GM19193 (cell line): Measurements from ENCODE around the gene NR2C2.

ENCODE experiments used
- POLR2A ChIP-seq: IDR thresholded peaks from 4 replicates; pipeline ENCODE4 v1.6.1; 2011; ENCODE audit not compliant: insufficient read depth, insufficient read length; ENCODE audit errors: extremely low read depth

NR2C2 gene

DNA sequence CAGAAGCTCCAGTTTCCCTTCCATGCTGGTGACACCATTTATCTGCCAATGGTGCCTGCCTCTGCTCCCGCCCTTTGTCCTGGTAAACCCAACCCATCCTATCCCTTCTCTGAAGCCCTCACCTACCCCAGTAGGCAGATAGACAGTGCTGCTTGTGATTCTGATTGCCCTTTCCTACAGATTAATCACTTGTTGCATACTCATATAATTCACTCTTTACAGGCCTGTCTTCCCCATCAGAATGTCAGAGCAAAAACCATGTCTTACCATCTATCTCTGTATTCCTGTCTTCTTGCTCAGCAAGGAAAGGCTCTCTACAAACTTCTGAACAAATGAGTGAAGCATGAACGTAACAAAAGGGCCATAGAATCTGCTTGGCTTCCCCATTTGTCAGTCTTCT, 69.8 kb downstream of the NR2C2 start:
- no peak for TF ChIP-seq POLR2A

DNA sequence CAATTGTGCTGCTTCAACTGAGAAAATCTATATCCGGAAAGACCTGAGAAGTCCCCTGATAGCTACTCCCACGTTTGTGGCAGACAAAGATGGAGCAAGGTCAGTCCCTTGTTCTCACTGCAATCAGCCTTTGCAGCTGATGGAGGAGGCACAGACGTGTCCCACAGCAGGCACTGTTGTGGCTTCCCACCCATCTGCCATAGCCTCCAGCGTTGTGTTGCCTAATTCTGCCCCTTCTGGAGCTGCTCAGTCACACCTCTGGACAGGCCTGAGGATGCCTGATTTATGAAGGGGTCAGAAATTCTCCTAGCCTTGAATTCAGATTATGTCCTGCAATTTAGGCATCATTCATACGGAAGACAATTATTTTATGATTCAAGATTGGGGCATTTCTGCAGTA, 75.9 kb downstream of the NR2C2 start:
- TF ChIP-seq POLR2A: no peak

GRCh38 chr3:15023719-15024118, 76.3 kb downstream of the NR2C2 start:
- TF ChIP-seq POLR2A: no peak

DNA sequence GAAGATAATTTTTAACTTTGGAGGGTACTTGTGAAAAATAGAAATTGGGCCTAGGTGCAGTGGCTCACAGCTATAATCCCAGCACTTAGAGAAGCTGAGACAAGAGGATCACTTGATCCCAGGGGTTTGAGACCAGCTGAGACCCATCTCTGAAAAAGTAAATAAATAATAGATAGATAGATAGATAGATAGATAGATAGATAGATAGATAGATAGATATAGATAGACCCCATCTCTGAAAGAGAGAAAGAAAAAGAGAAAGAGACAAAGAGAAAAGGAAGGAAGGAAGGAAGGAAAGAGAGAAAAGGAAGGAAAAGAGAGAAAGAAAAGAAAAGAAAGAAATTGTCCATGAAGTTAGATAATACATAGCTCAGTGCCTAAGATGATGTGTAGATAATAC, 82.2 kb downstream of the NR2C2 start:
- no peak for TF ChIP-seq POLR2A

GRCh38 chr3:15032650-15033049, 85.3 kb downstream of the NR2C2 start:
- no peak for TF ChIP-seq POLR2A

- TF ChIP-seq POLR2A: no peak
Observed at GRCh38 chr3:15033103-15033502, 85.7 kb downstream of the NR2C2 start.

DNA sequence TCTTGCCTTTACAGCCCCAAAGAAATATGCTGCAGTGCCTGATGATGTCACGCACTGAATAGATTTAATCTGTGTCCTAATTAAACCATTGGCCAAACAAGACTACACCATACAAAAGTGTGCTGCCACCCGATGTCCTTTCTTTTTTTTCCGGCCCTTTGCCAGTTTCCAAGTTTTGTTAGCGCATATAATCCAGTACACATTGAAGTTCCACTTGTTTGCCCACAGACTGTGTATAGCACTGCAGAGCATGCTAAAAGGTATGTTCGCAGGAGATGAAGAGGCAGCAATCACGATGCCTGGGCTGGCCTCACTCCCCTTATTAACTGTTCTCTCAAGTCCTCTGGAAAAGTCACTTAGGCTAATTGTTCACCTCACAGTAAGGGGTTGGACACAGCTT, 90.9 kb downstream of the NR2C2 start:
- TF ChIP-seq POLR2A: no peak

GRCh38 chr3:15040844-15041243, 93.5 kb downstream of the NR2C2 start:
- TF ChIP-seq POLR2A: no peak

- no peak for TF ChIP-seq POLR2A
Observed at GRCh38 chr3:15041950-15042349, 94.6 kb downstream of the NR2C2 start.

DNA sequence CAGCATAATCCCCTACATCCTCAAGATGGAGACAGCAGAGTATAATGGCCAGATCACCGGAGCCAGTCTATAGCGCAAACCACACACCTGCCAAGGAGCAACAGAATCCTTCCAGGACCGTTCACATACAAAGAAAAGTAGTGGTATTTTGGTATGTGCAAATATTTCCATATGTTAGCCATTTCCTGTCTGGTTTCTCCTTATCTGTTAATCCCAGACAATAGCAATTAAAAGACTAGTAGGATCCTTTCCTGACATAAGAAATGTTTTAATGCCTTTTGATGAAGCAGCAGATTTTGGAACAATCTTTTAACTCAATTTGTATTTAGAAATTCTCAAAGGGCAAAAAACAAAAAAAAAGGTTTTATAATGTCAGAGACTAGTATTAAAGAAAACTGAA, 95.6 kb downstream of the NR2C2 start:
- no peak for TF ChIP-seq POLR2A

DNA sequence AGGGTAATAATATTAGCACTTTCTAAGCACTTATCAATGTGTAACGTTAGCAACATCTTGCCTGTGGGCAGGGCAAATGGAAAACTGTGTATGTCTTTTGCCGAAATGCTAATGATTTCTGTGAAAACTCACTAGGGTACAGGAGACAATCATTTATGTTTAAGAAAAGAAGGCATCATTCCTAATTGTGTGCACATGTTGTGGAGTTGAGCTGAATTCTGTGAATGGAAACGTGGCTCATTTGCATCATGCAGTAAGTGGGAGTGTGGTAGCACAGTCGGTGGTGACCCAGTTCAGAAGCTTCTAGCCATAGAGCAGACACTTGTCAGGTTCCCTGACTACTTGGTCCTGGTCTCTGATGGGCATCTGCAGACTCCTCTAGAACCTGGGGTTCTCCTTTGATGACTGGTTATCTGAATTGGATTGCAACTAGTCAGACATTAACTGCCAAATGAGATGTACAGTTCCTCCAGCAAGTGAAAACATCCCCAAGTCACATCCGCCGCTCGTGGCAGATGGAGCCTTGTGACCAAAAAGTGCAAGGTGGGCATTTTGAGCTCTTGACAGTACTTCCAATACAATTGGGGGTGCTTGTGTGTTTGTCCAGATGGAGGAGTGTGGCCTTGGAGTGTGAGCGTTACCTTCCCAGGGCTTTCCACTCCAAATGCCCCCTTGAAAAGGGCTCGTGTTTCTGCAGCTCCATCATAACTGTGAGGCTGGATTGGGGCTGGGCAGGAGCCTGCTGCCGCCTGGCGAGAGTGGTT, 96.2 kb downstream of the NR2C2 start:
- no peak for TF ChIP-seq POLR2A

- TF ChIP-seq POLR2A: no peak
Observed at GRCh38 chr3:15044326-15044725, 96.9 kb downstream of the NR2C2 start.

GRCh38 chr3:15045667-15046066, 98.3 kb downstream of the NR2C2 start:
- TF ChIP-seq POLR2A: no peak

- no peak for TF ChIP-seq POLR2A
Observed at GRCh38 chr3:15049584-15049983, 102.2 kb downstream of the NR2C2 start.

- no peak for TF ChIP-seq POLR2A
Observed at GRCh38 chr3:15050405-15051092, 103.2 kb downstream of the NR2C2 start.

DNA sequence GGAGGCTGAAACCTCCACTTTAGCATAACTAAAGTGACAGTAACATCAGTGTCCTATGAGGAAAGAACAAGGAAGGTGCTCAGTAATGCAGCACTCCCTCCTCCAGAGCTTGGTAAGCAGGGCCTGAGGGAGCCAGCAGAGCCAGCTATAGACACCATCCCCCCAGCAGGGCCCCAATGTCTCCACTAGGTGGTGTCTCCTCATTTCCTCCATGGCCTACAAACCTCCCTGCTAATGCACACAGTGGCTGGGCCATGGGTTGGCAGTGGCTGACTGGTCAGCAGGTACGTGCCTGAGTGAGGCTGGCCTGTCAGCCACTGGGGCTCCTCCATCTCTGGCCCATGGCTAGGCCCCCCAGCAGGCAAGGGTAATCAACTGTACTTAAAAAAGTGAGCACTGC, 104.1 kb downstream of the NR2C2 start:
- no peak for TF ChIP-seq POLR2A

- no peak for TF ChIP-seq POLR2A
Observed at GRCh38 chr3:15052335-15053242, 105.2 kb downstream of the NR2C2 start.
